ENCODE data around the gene UNK. TPM values are rescaled to one million over a fixed set of nuclear protein-coding genes. Genes with fewer than 3 reads are reported as not detected.

The UNK gene
- total and polyA plus RNA-seq, 2 of the 13 experiments (the other 11 are each of a cell fraction or from before 2014, with no cell fraction given): 31.6 to 33.0 TPM

DNA sequence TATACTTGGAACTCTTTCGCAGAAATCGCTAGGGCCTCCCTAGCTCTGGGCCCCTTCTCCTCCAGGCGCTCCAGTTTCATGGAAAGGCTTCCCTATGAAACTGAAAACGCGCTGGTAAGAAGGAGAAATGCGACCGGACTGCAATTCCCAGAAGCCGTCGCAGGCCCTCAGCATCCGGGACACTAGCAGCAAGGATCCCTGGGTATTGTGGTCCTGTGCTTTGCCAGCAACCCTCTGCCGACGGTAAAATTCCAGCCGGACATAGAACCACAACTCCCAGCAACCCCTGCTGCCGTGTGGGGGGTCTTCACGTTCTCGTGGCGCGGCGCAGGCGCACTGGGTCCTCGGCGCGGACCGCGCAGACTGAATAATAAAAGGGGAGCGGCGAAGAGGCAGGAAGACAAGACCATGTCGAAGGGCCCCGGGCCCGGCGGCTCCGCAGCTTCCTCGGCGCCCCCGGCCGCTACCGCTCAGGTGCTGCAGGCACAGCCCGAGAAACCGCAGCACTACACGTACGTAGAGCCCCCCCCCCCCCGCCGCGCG is at the start of gene UNK (continued):
- TF ChIP-seq AGO1 (IDR thresholded peaks at IDR 0.05; ENCODE audit: low read depth, low read length, poor library complexity, severe bottlenecking) (peak; percentile 65), ZBTB44 (CRISPR knock-in tag; IDR thresholded peaks at IDR 0.05) (no peak), ZNF326 (CRISPR knock-in tag; IDR thresholded peaks at IDR 0.05; ENCODE audit: borderline replicate concordance) (no peak), YY1 (IDR thresholded peaks at IDR 0.05; ENCODE audit: insufficient read depth, insufficient replicate concordance, low read depth, low read length) (peak; percentile 44), ZNF101 (CRISPR knock-in tag; IDR thresholded peaks at IDR 0.05; ENCODE audit: borderline replicate concordance, low read depth) (no peak), ZFY (CRISPR knock-in tag; IDR thresholded peaks at IDR 0.05) (peak; percentile 71), EED (CRISPR knock-in tag; IDR thresholded peaks at IDR 0.05) (peak; percentile 13; the same call in 1 of the 2 replicates), HMGXB3 (CRISPR knock-in tag; IDR thresholded peaks at IDR 0.05; ENCODE audit: borderline replicate concordance) (peak; percentile 72; the same call in 1 of the 2 replicates), EP300 (IDR thresholded peaks at IDR 0.05; ENCODE audit: low read depth in 2 of 2, low read length in 2 of 2) (peak; percentile 62 to 68; a peak in 3 of 4 replicates), EP300 (CRISPR knock-in tag; IDR thresholded peaks at IDR 0.05; ENCODE audit: borderline replicate concordance) (no peak), HIVEP1 (CRISPR knock-in tag; IDR thresholded peaks at IDR 0.05) (peak; percentile 21; the same call in 1 of the 2 replicates), ELF3 (CRISPR knock-in tag; IDR thresholded peaks at IDR 0.05) (no peak; the same call in 1 of the 2 replicates), TP53 (CRISPR knock-in tag; conservative IDR thresholded peaks at IDR 0.05) (peak; percentile 69; the same call in 1 of the 2 replicates), NR2F6 (IDR thresholded peaks at IDR 0.05) (no peak), NR2F6 (CRISPR knock-in tag; IDR thresholded peaks at IDR 0.05) (peak; percentile 45; the same call in 1 of the 2 replicates), ETV5 (CRISPR knock-in tag; IDR thresholded peaks at IDR 0.05; ENCODE audit: borderline replicate concordance) (peak; percentile 28; the same call in 1 of the 2 replicates), ZNF501 (CRISPR knock-in tag; IDR thresholded peaks at IDR 0.05) (peak; percentile 69)
- TF ChIP-seq, protein P1, sequence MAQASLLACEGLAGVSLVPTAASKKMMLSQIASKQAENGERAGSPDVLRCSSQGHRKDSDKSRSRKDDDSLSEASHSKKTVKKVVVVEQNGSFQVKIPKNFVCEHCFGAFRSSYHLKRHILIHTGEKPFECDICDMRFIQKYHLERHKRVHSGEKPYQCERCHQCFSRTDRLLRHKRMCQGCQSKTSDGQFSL (CRISPR knock-in tag; IDR thresholded peaks at IDR 0.05): peak; percentile 100

Data from HepG2 (cell line).